Breast epithelium (tissue), 4 donors: ENCODE results near the gene BCAS3. TPM values are rescaled to one million over a fixed set of nuclear protein-coding genes. Genes with fewer than 3 reads are reported as not detected.

ENCODE experiments used
- DNase-seq, 2 donors: peaks; one replicate each; pipeline ENCODE4 v3.0.0-alpha.2; 2019; ENCODE audit warnings: low spot score in 2 of 2
- H3K27ac ChIP-seq, 2 donors: fragments of 200-600 bp; sonication (generic) in 1 of 2; one replicate each; pipeline ENCODE4 v1.5.1; 2016 to 2019; ENCODE audit warnings: mild to moderate bottlenecking in 1 of 2
- H3K27me3 ChIP-seq, 2 donors: fragments of 200-600 bp; sonication (generic) in 1 of 2; one replicate each; pipeline versions ENCODE4 v1.5.1 to v1.6.0; 2017 to 2019; ENCODE audit warnings: control low read depth in 1 of 2, mild to moderate bottlenecking in 1 of 2
- H3K36me3 ChIP-seq: fragments of 200-600 bp; one replicate; pipeline ENCODE4 v1.5.1; 2019
- H3K4me1 ChIP-seq, 2 donors: fragments of 200-600 bp; sonication (generic); one replicate each; pipeline ENCODE4 v1.5.1; 2016 to 2019; ENCODE audit warnings: control low read depth in 1 of 2
- H3K4me3 ChIP-seq, 3 donors: fragments of 200-600 bp; sonication (generic); 1 replicate in 2 of 3; 2 replicates in 1 of 3; pipeline ENCODE4 v1.5.1; 2016 to 2019; ENCODE audit warnings: mild to moderate bottlenecking in 3 of 3, moderate library complexity in 2 of 3
- H3K9me3 ChIP-seq, 2 donors: fragments of 200-600 bp; sonication (generic) in 1 of 2; one replicate each; pipeline ENCODE4 v1.5.1; 2016 to 2019; ENCODE audit warnings: control low read depth in 1 of 2
- POLR2A ChIP-seq: fragments of 450-650 bp; IDR thresholded peaks from one replicate; pipeline ENCODE4 v1.6.1; 2016; ENCODE audit warnings: antibody characterized with exemption, mild to moderate bottlenecking, moderate library complexity
- POLR2AphosphoS5 ChIP-seq, 3 donors: sonication (generic); formaldehyde crosslinking; IDR thresholded peaks; one replicate each; pipeline ENCODE4 v1.6.1; 2017; ENCODE audit warnings: antibody characterized with exemption in 3 of 3
- intact Hi-C: fragments of 100-400 bp; cut with DNase I; formaldehyde crosslinking; loops from one replicate; pipeline ENCODE4 v1.15.1; 2023; ENCODE audit warnings: low total_unique reads
- total RNA-seq, 3 donors: library from RNA; depleted of rRNA; stranded (reverse); fragments of >200 nt; gene quantifications; one replicate each; pipeline ENCODE4 v1.1.0, GENCODE V29; 2016
- TF ChIP-seq, protein P1 (sequence below), 3 donors: fragments of 450-650 bp; IDR thresholded peaks; one replicate each; pipeline ENCODE4 v1.5.1; 2016 to 2017; ENCODE audit warnings: antibody characterized with exemption in 3 of 3, mild to moderate bottlenecking in 3 of 3, moderate library complexity in 3 of 3

Gene BCAS3
- total RNA-seq, 3 donors from 2014 or later = 30.8 to 47.9 (median 31.2) TPM

DNA sequence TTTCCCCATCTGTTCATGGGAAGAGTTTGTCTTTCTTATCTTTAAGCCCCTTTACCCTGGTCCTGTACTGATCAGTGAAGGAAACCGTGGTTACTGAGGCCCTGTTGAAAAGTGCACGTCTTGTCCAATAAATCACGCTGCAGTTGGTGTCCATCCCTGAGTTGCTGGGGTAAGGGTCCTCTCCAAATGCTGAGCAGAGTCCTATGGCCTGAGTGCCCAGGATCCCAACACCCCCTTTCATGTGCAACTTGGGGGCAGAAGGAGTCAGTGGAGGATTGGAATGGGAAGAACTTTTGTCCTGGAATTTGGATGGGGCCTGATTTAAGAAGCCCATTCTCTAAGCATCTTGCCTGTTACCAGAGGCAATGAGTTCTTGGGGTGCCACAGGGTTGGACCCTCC lies 715.0 kb downstream of the BCAS3 start:
- H3K27ac ChIP-seq = no peak overlapping the region
- no peak overlapping the region for H3K4me3 ChIP-seq
- H3K36me3 ChIP-seq = no peaks in the 10 kb centered on the region
- intact Hi-C loops = no loop called here
- no peak for DNase-seq
- TF ChIP-seq, protein P1, sequence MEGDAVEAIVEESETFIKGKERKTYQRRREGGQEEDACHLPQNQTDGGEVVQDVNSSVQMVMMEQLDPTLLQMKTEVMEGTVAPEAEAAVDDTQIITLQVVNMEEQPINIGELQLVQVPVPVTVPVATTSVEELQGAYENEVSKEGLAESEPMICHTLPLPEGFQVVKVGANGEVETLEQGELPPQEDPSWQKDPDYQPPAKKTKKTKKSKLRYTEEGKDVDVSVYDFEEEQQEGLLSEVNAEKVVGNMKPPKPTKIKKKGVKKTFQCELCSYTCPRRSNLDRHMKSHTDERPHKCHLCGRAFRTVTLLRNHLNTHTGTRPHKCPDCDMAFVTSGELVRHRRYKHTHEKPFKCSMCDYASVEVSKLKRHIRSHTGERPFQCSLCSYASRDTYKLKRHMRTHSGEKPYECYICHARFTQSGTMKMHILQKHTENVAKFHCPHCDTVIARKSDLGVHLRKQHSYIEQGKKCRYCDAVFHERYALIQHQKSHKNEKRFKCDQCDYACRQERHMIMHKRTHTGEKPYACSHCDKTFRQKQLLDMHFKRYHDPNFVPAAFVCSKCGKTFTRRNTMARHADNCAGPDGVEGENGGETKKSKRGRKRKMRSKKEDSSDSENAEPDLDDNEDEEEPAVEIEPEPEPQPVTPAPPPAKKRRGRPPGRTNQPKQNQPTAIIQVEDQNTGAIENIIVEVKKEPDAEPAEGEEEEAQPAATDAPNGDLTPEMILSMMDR (IDR thresholded peaks at IDR 0.05) = no peak
- TF ChIP-seq POLR2AphosphoS5 (IDR thresholded peaks at IDR 0.05) (no peak), POLR2A (no peak)
- H3K9me3 ChIP-seq = no peaks in the 10 kb centered on the region
- peaks cover 0 to 3% of the 10 kb centered on the region in 2 donors for H3K4me1 ChIP-seq
- H3K27me3 ChIP-seq = peaks cover 5 to 13% of the 10 kb centered on the region in 2 donors

DNA sequence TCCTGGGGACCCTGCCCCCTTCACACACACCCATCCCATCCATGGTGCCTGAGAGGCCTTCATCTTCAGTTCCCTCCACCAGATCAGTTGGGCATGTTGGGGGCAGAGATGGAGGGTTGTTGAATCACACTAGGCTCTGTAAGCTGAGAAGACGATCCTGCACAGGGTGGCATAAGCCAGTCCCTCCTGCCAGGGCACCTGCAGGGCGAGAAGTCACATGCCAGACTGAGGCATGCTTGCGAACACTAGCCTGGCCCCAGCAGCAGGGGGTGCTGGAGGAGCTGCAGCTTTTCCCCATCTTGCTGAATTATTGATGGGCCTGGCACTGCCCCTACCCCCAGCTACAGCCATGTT lies 715.9 kb downstream of the BCAS3 start:
- intact Hi-C loops = no loop called here
- H3K9me3 ChIP-seq = no peaks in the 10 kb centered on the region
- H3K27me3 ChIP-seq = peaks cover 5 to 13% of the 10 kb centered on the region in 2 donors
- H3K27ac ChIP-seq = peak overlapping the region in 1 of 2 donors; percentile 94
- no peaks in the 10 kb centered on the region for H3K36me3 ChIP-seq
- TF ChIP-seq, protein P1 (IDR thresholded peaks at IDR 0.05) = no peak
- TF ChIP-seq POLR2A (no peak), POLR2AphosphoS5 (IDR thresholded peaks at IDR 0.05) (no peak)
- peaks cover 0 to 3% of the 10 kb centered on the region in 2 donors for H3K4me1 ChIP-seq
- no peak for DNase-seq
- no peak overlapping the region for H3K4me3 ChIP-seq

DNA sequence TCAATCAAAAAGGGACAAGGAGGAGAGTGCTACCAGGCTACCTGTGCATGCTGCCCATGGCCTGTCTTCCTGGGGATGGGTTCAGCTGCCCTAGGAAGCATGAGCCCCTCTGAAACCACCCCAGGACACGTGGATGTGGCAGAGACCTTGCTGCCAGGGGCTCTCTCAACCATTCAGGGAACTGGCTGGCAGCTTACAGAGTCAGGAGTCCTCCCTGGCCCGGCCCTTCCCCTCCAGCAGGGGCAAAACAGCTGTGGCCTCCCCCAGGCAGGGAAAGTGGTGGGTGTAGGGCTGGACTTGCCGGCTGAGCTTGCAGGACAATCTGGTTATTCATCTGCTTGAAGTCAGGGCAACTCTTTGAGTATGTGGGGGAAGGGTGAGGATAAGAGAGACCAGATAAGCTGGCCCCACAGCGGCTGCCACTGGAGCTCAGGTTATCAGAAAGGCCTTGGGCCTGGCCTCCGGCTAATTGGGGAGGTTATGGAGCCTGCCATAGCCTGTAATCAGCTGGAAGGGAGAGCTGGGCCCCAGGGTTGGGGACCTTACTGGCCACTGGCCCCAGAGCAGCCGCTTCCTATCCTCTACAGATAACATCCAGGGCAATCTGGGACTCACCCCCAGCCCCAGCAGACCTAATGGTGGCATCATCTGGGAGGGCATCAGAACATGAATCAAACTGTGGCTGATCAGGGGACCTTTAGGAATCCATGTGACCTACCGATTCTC lies 716.4 kb downstream of the BCAS3 start:
- peaks cover 0 to 3% of the 10 kb centered on the region in 2 donors for H3K4me1 ChIP-seq
- intact Hi-C loops = no loop called here

DNA sequence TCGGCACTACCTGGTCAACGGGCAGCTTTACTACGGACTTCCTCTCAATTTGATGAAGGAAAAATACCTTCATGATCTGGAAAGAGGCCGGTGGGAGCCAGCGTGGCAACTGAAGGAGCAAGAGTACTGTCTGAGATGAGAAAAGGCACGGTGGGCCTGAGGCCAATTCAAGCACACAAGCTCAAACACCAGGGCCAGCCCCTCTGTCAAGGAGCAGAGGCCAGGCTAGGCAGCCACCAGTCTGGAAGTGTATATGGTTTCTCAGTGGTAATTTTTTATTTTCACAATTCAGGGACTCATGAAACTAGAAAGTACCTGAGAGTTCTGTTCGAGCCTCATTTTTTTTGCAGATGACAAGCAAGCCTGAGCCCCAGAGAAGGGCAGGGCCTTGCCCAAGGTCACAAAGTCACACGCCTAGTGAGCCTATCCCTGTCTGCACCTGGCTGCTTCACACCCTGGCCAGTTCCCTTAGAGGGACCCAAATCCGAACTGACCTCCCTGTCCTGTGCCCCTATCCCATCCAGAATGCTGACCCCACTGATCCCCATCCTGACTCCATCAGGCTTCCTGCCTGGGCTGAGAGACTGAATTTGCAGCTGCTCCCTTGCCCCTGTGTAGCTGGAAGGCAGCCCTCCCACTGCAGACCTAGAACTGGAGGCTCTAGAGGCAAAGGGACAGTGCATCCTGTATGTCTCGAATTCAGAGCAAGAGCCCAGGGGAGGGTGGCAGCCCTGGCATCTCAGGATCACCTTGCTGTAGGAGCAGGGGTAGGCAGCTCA lies 717.2 kb downstream of the BCAS3 start:
- Histone ChIP-seq H3K9me3 (no peaks in the 10 kb centered on the region), H3K27ac (peak overlapping the region in 1 of 2 donors; percentile 94), H3K4me3 (peak overlapping the region in 1 of 3 donors; percentile 95), H3K4me1 (peaks cover 0 to 3% of the 10 kb centered on the region in 2 donors), H3K36me3 (no peaks in the 10 kb centered on the region), H3K27me3 (peaks cover 12 to 13% of the 10 kb centered on the region in 2 donors)
- no peak for TF ChIP-seq POLR2AphosphoS5 (IDR thresholded peaks at IDR 0.05)
- TF ChIP-seq POLR2A = no peak
- TF ChIP-seq, protein P1 (IDR thresholded peaks at IDR 0.05) = no peak
- no peak for DNase-seq
- intact Hi-C loops = no loop called here

More for the DNA sequence above, 716.4 kb downstream of the BCAS3 start:
- TF ChIP-seq, protein P1 (IDR thresholded peaks at IDR 0.05) = no peak
- TF ChIP-seq POLR2A (no peak), POLR2AphosphoS5 (IDR thresholded peaks at IDR 0.05) (no peak)
- H3K27me3 ChIP-seq = peaks cover 8 to 13% of the 10 kb centered on the region in 2 donors
- H3K36me3 ChIP-seq = no peaks in the 10 kb centered on the region
- DNase-seq = no peak
- no peaks in the 10 kb centered on the region for H3K9me3 ChIP-seq
- peak overlapping the region in 1 of 2 donors; percentile 94 for H3K27ac ChIP-seq
- no peak overlapping the region for H3K4me3 ChIP-seq
